Measurements from ENCODE around the gene PRKCZ. TPM values are rescaled to one million over a fixed set of nuclear protein-coding genes. Genes with fewer than 3 reads are reported as not detected.
A peak's percentile ranks its signal among the peaks of the same experiment; 100 is the strongest.

The PRKCZ gene
- total and polyA plus RNA-seq, 2 of the 4 experiments (the other 2 are of a cell fraction), result 2.0 to 3.5 TPM

DNA sequence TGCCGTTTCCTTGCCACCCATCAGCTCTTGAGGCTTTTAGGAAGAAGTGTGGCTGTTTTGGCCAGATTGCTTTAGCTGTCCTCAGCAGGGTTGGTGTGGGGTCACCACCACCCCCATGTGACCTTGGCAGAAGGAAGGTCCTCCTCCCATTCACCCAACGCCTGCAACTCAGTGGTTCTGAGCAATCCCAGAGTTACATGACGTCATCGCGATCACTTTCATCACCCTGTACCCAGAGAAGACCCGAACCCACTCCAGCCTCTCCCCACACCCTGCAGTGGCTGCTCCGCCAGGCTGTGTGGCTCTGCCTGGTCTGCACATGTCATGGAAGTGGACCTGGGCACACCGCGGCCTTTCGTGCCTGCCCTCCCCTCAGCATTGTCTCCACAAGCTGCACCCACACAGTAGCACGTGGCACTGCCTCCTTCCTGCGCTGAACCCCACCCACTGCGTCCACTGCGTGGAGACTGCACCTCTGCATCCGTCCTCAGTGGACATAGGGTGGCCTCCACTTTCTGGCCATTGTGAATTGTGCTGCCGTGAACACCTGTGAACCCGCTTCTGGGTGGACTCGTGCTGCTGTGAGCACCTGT lies 127.8 kb downstream of the PRKCZ start:
- Histone ChIP-seq H3K23ac (ENCODE audit: low read depth, low read length) (no peak overlapping the region), H2BK20ac (ENCODE audit: low read depth, low read length) (no peak overlapping the region), H2BK15ac (ENCODE audit: low read depth, low read length) (no peak overlapping the region), H3K4me1 (ENCODE audit: control insufficient read depth, insufficient read depth, low read length) (no peaks in the 10 kb centered on the region), H4K5ac (ENCODE audit: low read depth, low read length) (no peak overlapping the region), H3K27ac (ENCODE audit: insufficient read depth, low read length) (no peak overlapping the region), H3K4me3 (ENCODE audit: insufficient read depth, low read depth, low read length) (no peak overlapping the region), H3K36me3 (ENCODE audit: control insufficient read depth, insufficient read depth, low read length) (no peaks in the 10 kb centered on the region), H2AFZ (replicated peaks; ENCODE audit: low read length, poor library complexity) (peak overlapping the region; percentile 49), H3K9me3 (ENCODE audit: control insufficient read depth, insufficient read depth, low read length) (no peaks in the 10 kb centered on the region), H3K9ac (ENCODE audit: low read depth, low read length) (no peak overlapping the region), H3K18ac (ENCODE audit: low read depth, low read length) (no peak overlapping the region), H2BK5ac (ENCODE audit: low read depth, low read length, poor library complexity, severe bottlenecking) (no peak overlapping the region), H4K91ac (ENCODE audit: insufficient read depth, low read depth, low read length) (no peak overlapping the region), H3K56ac (ENCODE audit: extremely low read depth, insufficient read depth, low read length) (no peak overlapping the region), H4K8ac (ENCODE audit: low read depth in 2 of 2, low read length in 2 of 2) (no peak overlapping the region), H2AK5ac (ENCODE audit: low read depth, low read length) (no peak overlapping the region), H3K14ac (replicated peaks; ENCODE audit: low read depth, low read length) (no peak overlapping the region), H3K9me1 (ENCODE audit: insufficient read depth, low read length) (no peaks in the 10 kb centered on the region), H4K20me1 (ENCODE audit: insufficient read depth, low read length) (no peaks in the 10 kb centered on the region), H2BK120ac (ENCODE audit: low read depth, low read length) (no peak overlapping the region), H3K4ac (ENCODE audit: low read depth, low read length) (no peak overlapping the region), H2AK9ac (replicated peaks; ENCODE audit: low read depth, low read length, poor library complexity) (no peak overlapping the region), H3K79me1 (ENCODE audit: low read depth in 1 of 2, low read length in 2 of 2) (no peaks in the 10 kb centered on the region), H3K27me3 (ENCODE audit: control insufficient read depth, insufficient read depth, low read length) (no peaks in the 10 kb centered on the region), H3K4me2 (ENCODE audit: low read depth, low read length) (no peak overlapping the region)
- DNase-seq (no peak), ATAC-seq (ENCODE audit: low read depth) (no peak)
- in situ Hi-C loops (cut with MboI; ENCODE audit: low sequenced_read_pairs) (loop anchor here (25.0 kb wide), 1 partner anchor 359 kb away; the partner anchor contains the start of genes HES5 and PANK4), dilution Hi-C loops (cut with HindIII; ENCODE audit: low sequenced_read_pairs, unreplicated experiment) (no loop called here), intact Hi-C loops (cut with micrococcal nuclease) (no loop called here)
- BruUV-seq (replicated peaks), result no TSS peak
- TF ChIP-seq RAD21 (IDR thresholded peaks at IDR 0.05; ENCODE audit: low read length) (no peak), RCOR1 (IDR thresholded peaks at IDR 0.05; ENCODE audit: insufficient replicate concordance, low read length) (no peak), CEBPB (IDR thresholded peaks at IDR 0.05; ENCODE audit: low read depth, low read length) (no peak), POLR2A (IDR thresholded peaks at IDR 0.05; ENCODE audit: low read depth, low read length) (no peak), BHLHE40 (IDR thresholded peaks at IDR 0.05; ENCODE audit: low read depth, low read length) (no peak)
- TF ChIP-seq, protein P1, sequence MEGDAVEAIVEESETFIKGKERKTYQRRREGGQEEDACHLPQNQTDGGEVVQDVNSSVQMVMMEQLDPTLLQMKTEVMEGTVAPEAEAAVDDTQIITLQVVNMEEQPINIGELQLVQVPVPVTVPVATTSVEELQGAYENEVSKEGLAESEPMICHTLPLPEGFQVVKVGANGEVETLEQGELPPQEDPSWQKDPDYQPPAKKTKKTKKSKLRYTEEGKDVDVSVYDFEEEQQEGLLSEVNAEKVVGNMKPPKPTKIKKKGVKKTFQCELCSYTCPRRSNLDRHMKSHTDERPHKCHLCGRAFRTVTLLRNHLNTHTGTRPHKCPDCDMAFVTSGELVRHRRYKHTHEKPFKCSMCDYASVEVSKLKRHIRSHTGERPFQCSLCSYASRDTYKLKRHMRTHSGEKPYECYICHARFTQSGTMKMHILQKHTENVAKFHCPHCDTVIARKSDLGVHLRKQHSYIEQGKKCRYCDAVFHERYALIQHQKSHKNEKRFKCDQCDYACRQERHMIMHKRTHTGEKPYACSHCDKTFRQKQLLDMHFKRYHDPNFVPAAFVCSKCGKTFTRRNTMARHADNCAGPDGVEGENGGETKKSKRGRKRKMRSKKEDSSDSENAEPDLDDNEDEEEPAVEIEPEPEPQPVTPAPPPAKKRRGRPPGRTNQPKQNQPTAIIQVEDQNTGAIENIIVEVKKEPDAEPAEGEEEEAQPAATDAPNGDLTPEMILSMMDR (conservative IDR thresholded peaks at IDR 0.05; ENCODE audit: low read depth, low read length), result no peak
- TF ChIP-seq, protein P2, sequence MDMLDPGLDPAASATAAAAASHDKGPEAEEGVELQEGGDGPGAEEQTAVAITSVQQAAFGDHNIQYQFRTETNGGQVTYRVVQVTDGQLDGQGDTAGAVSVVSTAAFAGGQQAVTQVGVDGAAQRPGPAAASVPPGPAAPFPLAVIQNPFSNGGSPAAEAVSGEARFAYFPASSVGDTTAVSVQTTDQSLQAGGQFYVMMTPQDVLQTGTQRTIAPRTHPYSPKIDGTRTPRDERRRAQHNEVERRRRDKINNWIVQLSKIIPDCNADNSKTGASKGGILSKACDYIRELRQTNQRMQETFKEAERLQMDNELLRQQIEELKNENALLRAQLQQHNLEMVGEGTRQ (IDR thresholded peaks at IDR 0.05; ENCODE audit: low read depth, low read length), result no peak
- TF ChIP-seq, protein P3, sequence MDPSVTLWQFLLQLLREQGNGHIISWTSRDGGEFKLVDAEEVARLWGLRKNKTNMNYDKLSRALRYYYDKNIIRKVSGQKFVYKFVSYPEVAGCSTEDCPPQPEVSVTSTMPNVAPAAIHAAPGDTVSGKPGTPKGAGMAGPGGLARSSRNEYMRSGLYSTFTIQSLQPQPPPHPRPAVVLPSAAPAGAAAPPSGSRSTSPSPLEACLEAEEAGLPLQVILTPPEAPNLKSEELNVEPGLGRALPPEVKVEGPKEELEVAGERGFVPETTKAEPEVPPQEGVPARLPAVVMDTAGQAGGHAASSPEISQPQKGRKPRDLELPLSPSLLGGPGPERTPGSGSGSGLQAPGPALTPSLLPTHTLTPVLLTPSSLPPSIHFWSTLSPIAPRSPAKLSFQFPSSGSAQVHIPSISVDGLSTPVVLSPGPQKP (IDR thresholded peaks at IDR 0.05; ENCODE audit: borderline replicate concordance, low read depth, low read length), result no peak
- POLR2A ChIA-PET (ENCODE audit: unreplicated experiment), result no interaction called here
- 93% methylated on average over 12 of the region's 18 CpGs; no CpG with 5 or more reads in 1 of the 2 experiments for WGBS, 2 experiments (ENCODE audit: extremely low coverage in 2 of 2, insufficient read length in 1 of 2)
- CTCF ChIA-PET, result no interaction called here
